GM18873 (cell line): ENCODE results near the gene PRKN.
"Not testable (repeated sequence)": the region's sequence is repeated elsewhere in the genome, so short reads cannot be mapped to it uniquely, and the experiment has no call there.

Experiments used
- ATAC-seq: cut with Tn5 transposase; IDR thresholded peaks from one replicate; pipeline ENCODE4 v1.9.1; 2021; ENCODE audit warnings: mild to moderate bottlenecking, moderate library complexity, moderate number of reproducible peaks; ENCODE audit not compliant: unreplicated experiment, low FRiP score

The PRKN gene

DNA sequence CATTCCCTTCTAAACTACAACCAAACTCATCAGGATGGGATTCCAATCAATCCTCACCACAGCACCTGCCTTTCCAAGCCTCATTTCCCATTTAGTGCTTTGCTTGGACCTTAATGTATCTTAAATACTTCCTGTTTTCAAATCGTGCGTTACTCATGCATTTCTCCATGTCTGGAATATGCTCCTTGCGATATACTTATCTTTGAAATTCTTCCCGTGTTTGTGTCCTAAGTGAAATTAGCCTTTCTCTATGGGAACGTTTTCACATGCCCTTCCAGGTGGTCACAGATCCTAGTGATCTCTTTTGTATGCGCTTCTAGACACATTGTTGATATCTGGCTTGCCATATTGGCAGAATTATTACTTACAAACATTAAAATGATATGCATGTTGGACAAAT is 833.1 kb downstream of the PRKN start:
- ATAC-seq, result no peak

DNA sequence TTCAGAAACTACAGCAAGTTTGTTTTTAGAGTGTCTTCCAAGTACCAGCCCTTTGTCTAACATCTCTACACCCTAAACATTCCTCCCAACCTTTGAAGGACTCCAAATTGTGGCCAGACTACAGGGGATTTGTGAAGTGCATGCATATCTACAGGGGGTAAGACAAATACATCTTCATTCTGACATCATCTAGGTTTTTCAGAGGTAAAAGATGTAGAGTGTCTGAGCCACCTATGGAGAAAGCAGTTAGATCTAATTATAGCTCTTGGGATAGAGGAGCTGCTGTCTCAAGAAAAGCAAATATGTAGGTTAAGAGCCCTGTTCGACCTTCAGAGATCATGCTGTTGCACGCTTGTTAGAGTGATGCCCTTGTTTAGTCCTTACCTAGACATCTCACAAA is 836.0 kb downstream of the PRKN start:
- no peak for ATAC-seq

DNA sequence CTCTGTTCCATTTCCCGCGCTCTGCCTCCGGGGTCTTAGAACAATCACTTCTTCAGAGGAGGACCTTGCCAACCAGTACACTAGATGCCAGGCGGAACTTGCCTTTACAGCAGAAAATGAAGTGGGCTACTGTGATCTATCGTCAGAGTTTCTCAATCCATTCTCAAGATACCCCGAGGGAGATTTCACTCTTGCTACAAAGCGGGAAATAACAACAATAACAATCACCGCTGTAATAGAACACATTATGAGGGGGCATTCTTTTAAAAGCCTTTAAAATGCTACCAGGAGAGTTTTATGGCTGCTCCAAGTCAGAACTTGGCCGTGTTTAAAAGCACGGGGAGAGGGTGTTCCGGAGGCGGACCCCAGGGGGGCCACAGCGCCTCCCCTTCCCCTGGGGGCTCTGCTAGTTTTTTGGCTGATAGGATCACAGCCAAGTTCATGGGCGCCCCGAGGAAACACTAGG is 836.7 kb downstream of the PRKN start:
- ATAC-seq, result no peak

DNA sequence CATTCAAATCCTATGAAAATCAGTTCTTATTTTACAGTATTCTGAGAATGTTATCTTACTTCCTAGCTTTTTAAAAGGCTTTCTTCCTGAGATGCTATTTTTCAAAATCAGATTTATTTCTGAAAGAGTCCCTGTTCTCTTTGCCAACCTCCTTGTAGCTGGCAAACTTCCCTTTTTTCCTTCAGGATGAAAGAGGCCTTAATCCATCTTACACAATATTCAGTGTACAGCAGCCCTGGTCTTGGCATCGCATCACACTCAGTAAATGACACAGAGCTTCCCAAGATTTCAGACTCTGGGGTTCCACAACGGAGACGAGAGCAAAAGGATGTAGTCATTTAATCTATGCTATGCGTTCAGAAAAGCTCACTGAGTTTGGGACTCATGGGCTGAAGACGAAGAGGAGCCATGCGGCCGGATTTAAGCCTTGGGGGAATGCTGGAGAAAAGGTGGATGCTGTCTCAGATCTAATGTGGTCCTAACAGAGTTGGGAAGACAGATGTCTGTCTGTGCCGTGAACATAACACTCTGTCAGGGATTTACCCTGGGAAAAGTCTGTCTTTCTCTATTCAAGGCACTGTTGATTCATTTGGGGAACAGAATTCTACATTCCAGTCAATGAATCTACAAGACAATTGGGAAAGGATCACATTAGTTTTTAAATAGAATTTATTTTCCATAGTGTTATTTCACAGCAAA is 837.3 kb downstream of the PRKN start:
- ATAC-seq, result no peak

DNA sequence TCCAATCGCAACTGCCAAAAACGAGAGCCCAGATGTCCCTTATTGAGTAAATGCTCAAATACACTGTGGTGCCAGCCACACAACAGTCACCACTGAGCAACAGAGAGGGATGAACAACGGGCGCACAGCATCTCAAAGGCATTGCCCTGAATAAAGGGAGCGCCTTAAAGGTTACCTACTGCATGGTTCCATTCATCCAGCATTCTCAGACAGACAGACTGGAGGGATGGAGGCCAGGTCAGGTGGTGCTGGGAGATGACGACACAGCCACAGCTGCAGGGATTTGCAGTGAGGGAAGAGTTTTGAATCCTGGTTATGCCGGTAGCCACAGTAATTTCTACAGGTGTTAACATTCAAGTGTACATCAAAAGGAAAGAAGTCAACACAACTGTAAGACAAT is 838.2 kb downstream of the PRKN start:
- no peak for ATAC-seq

DNA sequence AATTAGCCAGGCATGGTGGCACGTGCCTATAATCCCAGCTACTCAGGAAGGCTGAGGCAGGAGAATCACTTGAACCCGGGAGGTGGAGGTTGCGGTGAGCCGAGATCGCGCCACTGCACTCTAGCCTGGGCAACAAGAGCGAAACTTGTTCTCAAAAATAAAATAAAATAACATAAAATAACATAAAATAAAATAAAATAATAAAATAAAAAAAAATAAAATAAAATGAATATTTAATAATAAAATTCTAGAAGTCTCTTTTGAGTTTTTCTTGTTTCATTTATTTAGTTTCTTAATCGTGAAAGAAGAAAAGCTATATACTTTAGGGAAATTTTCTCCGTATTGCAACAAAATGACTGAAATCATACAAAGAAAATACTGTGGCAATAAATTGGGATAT is 841.0 kb downstream of the PRKN start:
- not testable (repeated sequence) for ATAC-seq

DNA sequence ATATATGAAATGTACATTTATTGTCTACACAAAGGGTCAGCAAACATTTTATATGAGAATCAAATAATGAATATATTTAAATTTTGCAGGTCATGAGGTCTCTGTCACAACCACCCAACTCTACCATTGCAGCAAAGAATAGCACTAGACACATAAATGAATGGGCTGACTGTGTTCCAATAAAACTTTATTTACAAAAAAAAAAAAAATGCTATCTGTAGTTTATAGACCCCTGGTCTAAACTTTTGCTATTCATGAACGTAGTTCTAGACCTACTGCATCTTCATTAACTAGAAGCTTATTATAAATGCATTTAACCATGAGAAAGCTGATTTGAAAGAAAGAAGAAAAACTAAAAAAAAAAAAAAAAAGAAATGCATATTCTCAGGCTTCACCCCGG is 842.8 kb downstream of the PRKN start:
- ATAC-seq, result no peak

DNA sequence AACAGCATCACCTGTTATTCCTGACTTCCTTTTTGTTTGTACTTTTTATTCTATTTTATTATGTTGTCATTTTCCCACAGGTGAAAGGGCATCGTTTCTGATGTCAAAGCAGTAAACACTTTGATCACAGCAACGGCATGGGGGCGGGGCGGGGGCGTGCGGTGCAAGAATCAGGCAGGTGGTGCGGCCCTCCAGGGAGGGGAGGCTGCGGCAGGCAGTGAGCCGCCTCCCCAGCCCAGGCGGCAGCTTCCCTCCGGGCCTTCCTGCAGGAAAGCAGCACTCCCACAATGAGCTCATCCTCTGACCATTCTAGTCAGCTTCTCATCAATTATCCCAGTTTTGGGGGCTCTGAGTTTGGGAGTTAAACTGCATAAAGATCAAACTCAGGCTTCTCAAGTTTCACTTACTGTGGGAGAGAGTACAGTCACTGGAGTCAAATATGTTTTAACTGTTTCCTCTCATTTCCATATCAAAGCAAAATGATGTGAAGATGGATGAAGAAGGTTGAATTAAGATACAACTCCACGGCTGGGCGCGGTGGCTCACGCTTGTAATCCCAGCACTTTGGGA is 845.3 kb downstream of the PRKN start:
- ATAC-seq, result no peak

DNA sequence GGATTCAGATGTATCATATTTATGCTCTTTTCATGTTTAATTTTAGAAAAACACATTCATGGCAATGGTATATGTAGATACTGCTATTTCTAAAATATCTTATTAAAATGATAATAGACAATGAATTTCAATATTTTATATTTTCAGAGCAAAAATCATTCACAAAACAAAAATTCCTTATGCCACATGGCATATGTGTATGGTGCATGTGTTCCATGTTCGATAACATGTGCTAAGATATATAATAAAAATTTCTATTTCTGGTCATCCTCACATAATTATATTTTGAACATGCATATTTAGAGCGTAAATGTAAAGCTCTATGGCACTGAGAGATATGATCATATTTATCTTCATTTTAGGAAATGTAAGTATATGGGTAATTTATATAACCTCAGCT is 847.5 kb downstream of the PRKN start:
- no peak for ATAC-seq

DNA sequence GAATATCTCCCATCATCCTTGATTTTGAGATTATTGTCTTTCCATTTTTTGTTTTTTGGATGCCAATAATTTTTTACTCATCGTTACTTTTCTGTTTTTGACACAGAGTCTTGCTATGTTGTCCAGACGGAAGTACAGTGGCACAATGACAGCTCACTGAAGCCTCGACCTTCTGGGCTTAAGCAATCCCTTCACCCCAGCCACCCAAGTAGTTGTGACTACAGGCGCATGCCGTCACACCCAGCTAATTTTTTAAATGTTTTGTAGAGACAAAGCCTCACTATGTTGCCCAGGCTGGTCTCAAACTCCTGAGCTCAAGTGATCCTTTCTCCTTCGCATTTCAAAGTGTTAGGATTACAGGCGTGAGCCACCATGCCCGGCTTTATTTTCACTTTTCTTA is 851.3 kb downstream of the PRKN start:
- no peak for ATAC-seq

DNA sequence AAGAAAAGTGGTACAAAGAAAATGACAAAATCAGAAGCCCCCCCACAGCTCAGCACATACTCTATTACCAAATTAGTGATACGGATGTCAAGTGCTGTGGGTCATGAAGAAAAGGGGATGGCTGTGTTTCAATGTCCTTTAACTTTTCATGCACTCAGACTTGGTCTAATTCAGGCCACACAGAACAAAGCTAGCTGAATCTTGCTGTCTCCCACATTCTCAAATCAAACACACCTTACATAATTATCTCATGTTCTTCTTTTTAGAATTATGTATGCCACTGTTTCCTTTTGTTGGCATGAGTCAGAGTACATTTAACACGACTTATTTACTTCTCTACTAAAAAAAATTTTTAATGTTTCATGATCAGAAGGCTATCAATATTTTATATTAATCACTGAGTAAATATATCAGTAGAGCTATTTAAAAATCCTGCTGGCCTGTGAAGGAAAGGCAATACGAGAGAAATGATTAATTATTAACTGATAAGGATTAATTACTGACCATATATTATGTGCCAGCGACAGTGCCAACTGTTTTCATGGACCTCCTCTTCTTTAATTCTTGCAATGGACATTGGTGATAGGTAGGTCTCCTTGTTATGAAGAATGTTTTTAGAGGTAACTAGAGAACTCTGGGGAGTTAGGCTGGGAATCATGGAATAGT is 857.2 kb downstream of the PRKN start:
- no peak for ATAC-seq

DNA sequence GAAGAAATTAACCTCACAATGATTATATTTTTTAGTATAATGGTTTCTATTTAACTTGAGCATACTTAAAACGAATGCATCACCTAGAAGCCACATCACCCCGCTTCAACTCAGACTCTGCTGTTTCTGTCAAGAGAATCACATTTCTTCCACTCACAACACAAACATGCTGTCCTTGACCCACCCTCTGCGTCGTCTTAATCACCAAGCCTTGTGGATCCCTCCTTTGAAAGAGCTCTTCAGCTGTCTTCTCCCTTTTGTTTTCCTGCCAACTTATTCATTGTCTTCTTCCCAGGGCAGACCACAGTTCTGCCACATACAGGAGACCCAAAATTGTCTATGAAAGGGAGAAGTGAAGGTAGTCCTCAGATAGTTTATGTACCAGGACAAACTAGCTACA is 858.1 kb downstream of the PRKN start:
- ATAC-seq, result no peak

DNA sequence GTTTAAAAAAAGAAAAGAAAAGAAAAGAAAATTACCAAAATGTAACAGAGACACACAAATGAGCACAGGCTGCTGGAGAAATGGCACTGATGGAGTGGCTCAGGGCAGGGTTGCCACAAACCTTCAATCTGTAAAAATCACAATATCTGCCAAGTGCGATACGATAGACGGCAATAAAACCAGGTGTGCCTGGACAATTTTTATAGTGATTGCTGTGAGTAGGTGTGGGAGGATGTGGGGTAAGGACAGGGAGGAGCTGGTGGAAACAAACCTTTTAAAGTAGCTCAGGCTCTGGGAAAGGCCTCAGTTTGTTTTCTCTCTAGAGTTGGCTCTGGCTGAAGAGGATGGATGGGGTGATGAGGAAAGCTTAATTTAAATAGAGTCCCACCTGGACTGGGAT is 861.0 kb downstream of the PRKN start:
- no peak for ATAC-seq

DNA sequence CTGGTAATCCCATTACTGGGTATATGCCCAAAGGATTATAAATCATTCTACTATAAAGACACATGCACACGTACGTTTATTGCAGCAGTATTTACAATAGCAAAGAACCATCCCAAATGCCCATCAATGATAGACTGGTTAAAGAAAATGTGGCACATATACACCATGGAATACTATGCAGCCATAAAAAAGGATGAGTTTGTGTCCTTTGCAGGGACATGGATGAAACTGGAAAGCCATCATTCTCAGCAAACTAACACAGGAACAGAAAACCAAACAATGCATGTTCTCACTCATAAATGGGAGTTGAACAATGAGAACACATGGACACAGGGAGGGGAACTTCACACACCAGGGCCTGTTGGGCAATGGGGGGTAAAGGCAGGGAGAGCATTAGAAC is 866.5 kb downstream of the PRKN start:
- ATAC-seq, result not testable (repeated sequence)

DNA sequence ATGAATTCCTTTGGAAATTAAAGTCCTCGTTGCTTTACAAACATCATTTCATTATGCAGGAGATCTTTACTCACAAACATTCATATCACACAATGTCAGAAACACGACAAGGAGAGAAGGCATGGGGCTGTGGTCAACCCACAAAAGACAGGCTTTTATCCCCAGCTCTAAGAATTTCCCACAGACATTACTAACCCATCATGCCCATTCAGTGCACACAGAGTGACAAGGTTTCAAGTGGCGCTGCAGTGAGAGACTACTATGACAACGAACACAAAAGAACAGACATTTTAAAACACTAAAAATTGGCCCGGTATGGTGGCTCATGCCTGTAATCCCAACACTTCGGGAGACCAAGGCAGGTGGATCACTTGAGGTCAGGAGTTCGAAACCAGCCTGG is 873.9 kb downstream of the PRKN start:
- no peak for ATAC-seq

DNA sequence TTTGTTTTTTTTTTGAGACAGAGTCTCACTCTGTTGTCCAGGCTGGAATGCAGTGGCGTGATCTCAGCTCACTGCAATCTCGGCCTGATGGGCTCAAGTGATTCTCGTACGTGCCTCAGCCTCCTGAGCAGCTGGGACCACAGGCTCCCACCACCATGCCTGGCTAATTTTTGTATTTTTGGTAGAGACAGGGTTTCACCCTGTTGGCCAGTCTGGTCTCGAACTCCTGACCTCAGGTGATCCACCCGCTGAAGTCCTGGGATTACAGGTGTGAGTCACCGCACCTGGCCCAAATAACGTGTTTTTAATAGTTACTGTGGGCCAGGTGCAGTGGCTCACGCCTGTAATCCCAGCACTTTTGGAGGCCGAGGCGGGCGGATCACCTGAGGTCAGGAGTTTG is 876.1 kb downstream of the PRKN start:
- ATAC-seq, result not testable (repeated sequence)

DNA sequence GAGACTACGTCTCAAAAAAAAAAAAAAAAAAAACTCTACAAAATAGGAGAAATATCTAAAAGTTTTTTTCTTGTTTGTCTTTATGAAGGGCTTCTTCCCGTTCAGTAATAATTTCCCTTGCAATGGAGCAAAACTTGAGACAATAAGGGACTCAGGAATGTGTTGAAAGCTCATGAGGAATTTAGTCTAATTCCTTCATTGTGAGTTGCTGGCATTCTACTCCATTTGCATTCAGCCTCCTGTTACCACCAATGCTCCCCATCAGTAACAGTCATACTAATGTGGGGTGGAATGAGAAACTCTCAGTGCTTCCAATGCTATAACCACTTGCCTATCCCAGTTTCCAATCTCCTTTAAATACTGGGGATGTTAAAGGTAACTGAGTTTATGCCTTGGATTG is 877.0 kb downstream of the PRKN start:
- ATAC-seq, result no peak

DNA sequence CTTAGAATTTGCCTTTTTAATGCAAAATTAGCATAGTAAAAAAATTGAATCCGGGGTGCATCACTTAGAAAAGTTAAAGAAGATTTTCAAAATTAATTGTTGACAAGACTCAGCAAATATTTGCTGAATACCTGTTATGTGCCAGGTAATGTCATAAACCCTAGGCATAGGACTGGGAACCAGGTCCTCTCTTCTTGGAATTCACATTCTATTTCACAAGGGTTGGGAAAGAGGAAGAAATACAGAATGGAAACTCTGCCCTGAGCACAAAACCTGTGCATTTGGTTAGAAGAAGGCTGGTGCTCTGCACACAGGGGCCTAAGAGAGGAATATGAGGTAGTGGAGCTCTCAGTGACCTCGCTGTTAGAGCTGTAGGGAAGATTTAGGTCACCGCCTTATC is 879.9 kb downstream of the PRKN start:
- no peak for ATAC-seq

DNA sequence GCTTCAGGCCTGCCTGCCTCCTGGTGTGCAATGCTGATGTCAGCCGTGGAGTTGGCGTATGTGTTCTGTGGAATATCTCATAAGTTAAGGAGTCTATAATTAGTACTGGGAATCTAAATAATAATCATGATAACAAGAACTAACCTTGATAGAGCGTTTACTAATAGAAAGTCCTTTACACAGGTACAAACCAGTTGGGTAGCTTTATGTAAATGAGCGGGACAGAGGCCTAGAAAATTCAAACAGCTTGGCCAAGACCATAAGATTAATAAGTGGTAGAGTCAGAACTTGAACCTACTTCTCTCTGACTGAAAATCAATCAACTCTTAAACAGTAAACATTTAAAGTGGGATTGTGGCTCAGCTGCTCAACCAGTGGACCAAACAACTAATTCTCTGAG is 882.8 kb downstream of the PRKN start:
- no peak for ATAC-seq

DNA sequence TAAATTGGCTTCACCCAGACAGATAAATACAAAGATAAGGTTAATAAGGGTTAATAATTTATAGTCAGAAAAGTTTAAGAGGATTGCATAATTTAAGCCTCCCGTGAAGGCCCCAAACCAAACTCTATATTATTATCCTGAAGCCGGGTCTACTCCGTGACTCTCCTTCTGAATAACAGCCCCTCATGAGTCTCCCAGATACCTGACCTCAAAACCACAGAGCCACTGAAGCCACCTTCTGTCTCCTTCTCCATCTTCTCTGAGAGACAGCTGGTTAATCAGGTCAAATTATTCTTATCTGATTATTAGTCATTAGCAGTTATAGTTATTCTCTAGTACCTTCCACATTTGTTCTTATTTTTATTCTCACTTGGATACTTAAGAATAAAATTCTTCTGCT is 884.5 kb downstream of the PRKN start:
- ATAC-seq, result no peak

DNA sequence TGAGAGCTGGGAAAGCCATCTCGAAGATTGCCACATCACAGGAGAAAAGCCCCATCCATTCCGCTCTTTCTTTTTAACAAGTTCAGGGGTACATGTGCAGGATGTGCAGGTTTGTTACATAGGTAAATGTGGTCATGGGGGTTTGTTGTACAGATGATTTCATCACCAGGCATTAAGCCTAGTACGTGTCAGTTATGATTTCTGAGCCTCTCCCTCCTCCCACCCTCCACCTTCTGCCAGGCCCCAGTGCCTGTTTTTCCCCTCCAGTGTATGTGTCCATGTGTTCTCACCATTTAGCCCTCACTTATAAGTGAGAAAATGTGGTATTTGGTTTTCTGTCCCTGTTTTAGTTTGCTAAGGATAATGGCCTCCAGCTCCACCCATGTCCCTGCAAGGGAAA is 887.2 kb downstream of the PRKN start:
- no peak for ATAC-seq
